Right cardiac atrium (tissue), 5 donors: ENCODE measurements around the gene TRPM5. TPM values are rescaled to one million over a fixed set of nuclear protein-coding genes. Genes with fewer than 3 reads are reported as not detected.

Source experiments
- ATAC-seq, 2 donors: fragments of 200-7000 bp; cut with Tn5 transposase; one replicate each; pipeline versions ENCODE4 v1.8.0 to v1.9.1; 2020; ENCODE audit warnings: moderate library complexity in 2 of 2, mild to moderate bottlenecking in 1 of 2
- DNase-seq, 3 donors: peaks; one replicate each; pipeline ENCODE4 v3.0.0-alpha.2; 2020
- H3K27ac ChIP-seq: one replicate; pipeline ENCODE4 v1.5.1; 2013; ENCODE audit warnings: mild to moderate bottlenecking, low read length, control low read depth, moderate library complexity
- H3K27me3 ChIP-seq: one replicate; pipeline ENCODE4 v1.6.1; 2013; ENCODE audit not compliant: control insufficient read depth, insufficient read depth
- H3K4me1 ChIP-seq: one replicate; pipeline ENCODE4 v1.6.1; 2013; ENCODE audit warnings: low read length; ENCODE audit not compliant: control insufficient read depth, insufficient read depth
- H3K4me3 ChIP-seq: one replicate; pipeline ENCODE4 v1.5.1; 2013; ENCODE audit warnings: low read length, control low read depth
- H3K9me3 ChIP-seq: one replicate; pipeline ENCODE4 v1.6.1; 2013; ENCODE audit warnings: low read length; ENCODE audit not compliant: control insufficient read depth
- WGBS: extraction: QIAGEN DNeasy Blood & Tissue Kit; methylation state at CpG from one replicate; pipeline ENCODE4 v1.1.7; 2013; 5-methylcytosine and 5-hydroxymethylcytosine counted together
- intact Hi-C, 4 donors: fragments of 100-400 bp; cut with DNase I; formaldehyde crosslinking; loops; one replicate each; pipeline versions ENCODE4 v1.11.0 to v1.14.0; 2022 to 2023
- polyA plus RNA-seq: library from polyadenylated mRNA; stranded (reverse); fragments of 200-250 nt; gene quantifications from one replicate; pipeline ENCODE4 v1.2.3, GENCODE V29; 2013
- total RNA-seq, 4 donors: library from RNA; stranded (reverse); fragmentation: NEBNext Ultra II Directional; extraction: Animal tissue kit (Norgen Biotek cat#: 25700); gene quantifications; one replicate each; pipeline ENCODE4 v1.2.1, GENCODE V29; 2021
- donor health status: healthy with polysubstance abuse.
- donor health status: DM: no; HTN: yes; CAD: no.
- donor health status: DM: no; HTN: no; CAD: no.
- donor health status: DM: no; HTN: yes; CAD: no; lungs with severe emphysema.
- donor health status: DM: yes; HTN: yes; CAD: no.

Gene TRPM5
- total and polyA plus RNA-seq, 5 donors, result 0.02 TPM; not detected in 4

DNA sequence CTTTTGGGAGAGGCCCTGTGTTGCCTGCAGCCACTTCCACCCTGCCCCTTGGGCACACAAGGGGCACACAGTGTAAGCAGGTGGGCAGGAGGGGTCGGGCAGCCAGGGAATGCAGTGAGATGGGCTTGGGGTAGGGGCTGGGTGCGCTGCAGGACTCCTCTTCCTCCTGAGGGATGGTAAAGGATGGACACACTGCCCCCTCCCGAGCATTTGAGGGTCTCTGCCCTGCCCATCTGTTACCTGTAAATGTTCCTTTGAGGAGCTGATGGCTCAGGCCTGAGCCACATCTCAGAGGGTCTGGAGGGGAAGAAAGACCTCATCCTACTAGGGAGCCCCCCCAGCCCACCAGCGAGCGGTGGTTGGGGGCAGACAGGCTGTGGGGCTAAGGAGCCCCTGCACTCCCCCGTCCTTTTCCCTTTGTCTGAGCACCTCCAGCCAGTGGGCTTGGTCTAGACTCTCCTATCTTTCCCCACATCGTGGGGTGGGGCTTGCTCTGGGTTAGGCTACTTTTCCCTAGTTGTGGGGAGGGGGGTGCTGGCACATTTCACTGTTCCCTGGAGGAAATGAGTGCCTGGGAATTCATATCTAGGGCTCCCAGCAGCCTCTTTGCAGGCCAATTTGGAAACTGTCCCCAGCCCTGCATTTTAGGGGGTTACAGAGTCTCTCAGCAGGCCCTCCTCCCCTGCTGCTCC is 45.5 kb downstream of the TRPM5 start:
- Histone ChIP-seq H3K4me3 (no peak overlapping the region), H3K9me3 (no peaks in the 10 kb centered on the region), H3K27me3 (no peaks in the 10 kb centered on the region), H3K27ac (peak overlapping the region; percentile 94), H3K4me1 (peaks cover 13% of the 10 kb centered on the region)
- 54% methylated on average over 7 of the region's 7 CpGs for WGBS
- intact Hi-C loops, result no loop called here
- DNase-seq (no peak), ATAC-seq (no peak)

DNA sequence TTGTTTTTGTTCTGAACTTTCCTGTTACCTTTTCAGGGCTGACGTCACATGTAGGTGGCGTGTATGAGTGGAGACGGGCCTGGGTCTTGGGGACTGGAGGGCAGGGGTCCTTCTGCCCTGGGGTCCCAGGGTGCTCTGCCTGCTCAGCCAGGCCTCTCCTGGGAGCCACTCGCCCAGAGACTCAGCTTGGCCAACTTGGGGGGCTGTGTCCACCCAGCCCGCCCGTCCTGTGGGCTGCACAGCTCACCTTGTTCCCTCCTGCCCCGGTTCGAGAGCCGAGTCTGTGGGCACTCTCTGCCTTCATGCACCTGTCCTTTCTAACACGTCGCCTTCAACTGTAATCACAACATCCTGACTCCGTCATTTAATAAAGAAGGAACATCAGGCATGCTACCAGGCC is 47.3 kb downstream of the TRPM5 start:
- Histone ChIP-seq H3K27me3 (no peaks in the 10 kb centered on the region), H3K27ac (no peak overlapping the region), H3K4me1 (peaks cover 13% of the 10 kb centered on the region), H3K9me3 (no peaks in the 10 kb centered on the region), H3K4me3 (no peak overlapping the region)
- WGBS, result 92% methylated on average over 12 of the region's 12 CpGs
- ATAC-seq (no peak), DNase-seq (peak in 1 of 3 donors; percentile 31)
- intact Hi-C loops, result no loop called here

DNA sequence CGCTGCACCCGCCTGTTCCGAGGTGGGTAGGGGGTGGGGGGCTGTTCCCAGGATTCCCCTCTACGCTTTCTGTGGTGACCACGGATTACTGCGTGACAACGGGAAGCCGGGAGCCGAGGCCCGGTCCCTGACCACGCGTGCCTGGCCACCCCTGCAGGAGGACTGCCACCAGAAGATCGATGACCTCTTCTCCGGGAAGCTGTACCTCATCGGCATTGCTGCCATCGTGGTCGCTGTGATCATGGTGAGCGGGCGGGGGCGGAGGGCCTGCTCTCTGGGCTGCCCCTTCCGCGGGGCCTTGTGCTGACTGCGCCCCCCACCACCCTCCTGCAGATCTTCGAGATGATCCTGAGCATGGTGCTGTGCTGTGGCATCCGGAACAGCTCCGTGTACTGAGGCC is 47.8 kb downstream of the TRPM5 start:
- H3K27ac ChIP-seq, result no peak overlapping the region
- intact Hi-C loops, result no loop called here
- peaks cover 8% of the 10 kb centered on the region for H3K4me1 ChIP-seq
- no peaks in the 10 kb centered on the region for H3K27me3 ChIP-seq
- ATAC-seq (no peak), DNase-seq (peak in 2 of 3 donors; percentile 39 to 58)
- H3K4me3 ChIP-seq, result no peak overlapping the region
- no peaks in the 10 kb centered on the region for H3K9me3 ChIP-seq
- 88% methylated on average over 26 of the region's 26 CpGs for WGBS

DNA sequence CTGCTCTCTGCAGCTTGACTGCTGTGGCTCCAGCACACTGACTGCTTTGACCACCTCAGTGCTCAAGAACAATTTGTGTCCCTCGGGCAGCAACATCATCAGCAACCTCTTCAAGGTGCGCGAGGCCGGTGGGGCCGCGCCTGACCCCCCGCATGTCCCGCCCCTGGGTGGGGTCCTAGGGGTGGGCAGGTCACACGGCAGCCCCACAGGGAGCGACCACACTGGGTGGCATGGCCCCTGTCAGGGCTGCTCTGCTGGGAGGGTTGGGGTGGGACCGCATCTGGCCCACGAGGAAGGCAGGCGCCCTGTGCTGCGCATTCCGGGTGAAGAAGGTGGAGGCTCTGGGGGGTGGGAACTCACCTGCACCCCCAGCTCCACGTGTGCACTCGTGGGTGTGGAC is 48.5 kb downstream of the TRPM5 start:
- ATAC-seq (no peak), DNase-seq (peak in 2 of 3 donors; percentile 52 to 54)
- Histone ChIP-seq H3K4me3 (no peak overlapping the region), H3K9me3 (no peaks in the 10 kb centered on the region), H3K27ac (no peak overlapping the region), H3K27me3 (no peaks in the 10 kb centered on the region), H3K4me1 (peaks cover 5% of the 10 kb centered on the region)
- intact Hi-C loops, result no loop called here
- 87% methylated on average over 17 of the region's 17 CpGs for WGBS

DNA sequence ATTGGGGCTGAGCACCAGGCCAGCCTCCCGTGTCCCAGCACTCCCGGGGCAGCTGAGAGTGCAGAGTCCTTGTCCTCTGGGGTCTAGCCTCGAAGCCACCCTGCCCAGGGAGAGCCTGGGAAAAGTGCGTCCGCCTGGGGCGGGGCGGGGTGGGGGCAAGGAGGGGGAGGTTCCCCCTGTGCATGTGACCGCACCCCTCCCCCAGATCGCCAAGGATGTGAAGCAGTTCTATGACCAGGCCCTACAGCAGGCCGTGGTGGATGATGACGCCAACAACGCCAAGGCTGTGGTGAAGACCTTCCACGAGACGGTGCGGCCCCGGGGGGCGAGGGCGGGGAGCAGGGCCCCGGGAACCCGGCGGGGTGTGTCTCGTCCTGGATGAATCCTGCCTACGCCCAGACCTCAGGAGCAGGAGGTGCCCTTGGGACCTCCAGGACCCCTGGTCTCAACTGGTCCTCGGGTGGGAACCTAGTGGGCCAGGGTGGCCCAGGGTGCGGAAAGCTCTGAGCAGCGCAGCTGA is 49.0 kb downstream of the TRPM5 start:
- ATAC-seq (no peak), DNase-seq (peak in 2 of 3 donors; percentile 60 to 63)
- Histone ChIP-seq H3K27ac (no peak overlapping the region), H3K4me3 (no peak overlapping the region), H3K4me1 (peaks cover 8% of the 10 kb centered on the region), H3K9me3 (no peaks in the 10 kb centered on the region), H3K27me3 (no peaks in the 10 kb centered on the region)
- intact Hi-C loops, result no loop called here
- WGBS, result 85% methylated on average over 26 of the region's 26 CpGs

DNA sequence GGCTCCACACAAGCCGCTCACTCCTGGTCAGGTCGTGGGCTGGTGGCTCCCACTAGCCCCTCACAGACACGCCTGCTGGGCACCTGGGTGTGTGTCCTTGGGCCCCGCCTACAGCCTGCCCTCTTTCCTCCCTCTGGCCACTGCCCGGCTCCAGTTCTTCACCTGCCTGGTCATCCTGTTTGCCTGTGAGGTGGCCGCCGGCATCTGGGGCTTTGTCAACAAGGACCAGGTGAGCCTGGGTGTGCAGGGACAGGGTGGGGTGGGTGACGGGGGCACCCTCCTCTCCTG is 49.6 kb downstream of the TRPM5 start:
- Histone ChIP-seq H3K27ac (no peak overlapping the region), H3K27me3 (no peaks in the 10 kb centered on the region), H3K4me3 (no peak overlapping the region), H3K4me1 (peaks cover 11% of the 10 kb centered on the region), H3K9me3 (no peaks in the 10 kb centered on the region)
- intact Hi-C loops, result no loop called here
- WGBS, result 85% methylated on average over 8 of the region's 8 CpGs
- DNase-seq (peak in 2 of 3 donors; percentile 48 to 53), ATAC-seq (no peak)

Other genes with a start within 250 kb of the TRPM5 start
- gene ASCL2, start 173.9 kb downstream of the TRPM5 start, total RNA-seq, result under 1 TPM in 3 of 4 donors, not detected in 1; 0.23 to 0.51 (median 0.35) TPM
- gene ASCL2, start 173.9 kb downstream of the TRPM5 start, polyA plus RNA-seq, result 0.20 TPM
- gene C11orf21, start 142.6 kb downstream of the TRPM5 start, total RNA-seq, result 10 to 100 TPM in 3 of 4 donors, 1 to 10 TPM in 1; 3.9 to 24.2 (median 15.3) TPM
- 13.4 TPM for gene C11orf21, start 142.6 kb downstream of the TRPM5 start, polyA plus RNA-seq
- gene TSPAN32, start 142.5 kb downstream of the TRPM5 start, total RNA-seq, result 10 to 100 TPM; 11.4 to 24.0 (median 14.3) TPM
- gene TSPAN32, start 142.5 kb downstream of the TRPM5 start, polyA plus RNA-seq, result 11.5 TPM
- 100 to 1,000 TPM; 677 to 920 (median 748) TPM for gene CD81, start 67.2 kb downstream of the TRPM5 start, total RNA-seq
- gene CD81, start 67.2 kb downstream of the TRPM5 start, polyA plus RNA-seq, result 869 TPM
- gene TSSC4, start 43.8 kb downstream of the TRPM5 start, total RNA-seq, result 10 to 100 TPM; 30.5 to 50.4 (median 37.1) TPM
- 31.8 TPM for gene TSSC4, start 43.8 kb downstream of the TRPM5 start, polyA plus RNA-seq
- 10 to 100 TPM; 36.5 to 46.8 (median 41.0) TPM for gene KCNQ1, start 494 bp upstream of the TRPM5 start, total RNA-seq
- 36.4 TPM for gene KCNQ1, start 494 bp upstream of the TRPM5 start, polyA plus RNA-seq